GM12892 (cell line): Measurements from ENCODE around the gene SCG2.

Experiments
- DNase-seq: peaks from one replicate; pipeline ENCODE4 v3.0.0; 2011; ENCODE audit not compliant: insufficient read length
- FAIRE-seq: peaks from 2 replicates; lab custom pipeline; 2011; peaks lifted over from hg19 to GRCh38; lab: Jason Lieb, UNC
- POLR2A ChIP-seq: IDR thresholded peaks from 2 replicates; pipeline ENCODE4 v1.6.1; 2011; ENCODE audit warnings: low read depth, low read length, control low read depth
- POLR2AphosphoS5 ChIP-seq: IDR thresholded peaks from 2 replicates; pipeline ENCODE4 v1.6.1; 2011; ENCODE audit warnings: low read depth, low read length, control low read depth
- TAF1 ChIP-seq: IDR thresholded peaks from 2 replicates; pipeline ENCODE4 v1.6.1; 2011; ENCODE audit warnings: low read depth, mild to moderate bottlenecking, control low read depth, low read length, borderline replicate concordance

Gene SCG2

DNA sequence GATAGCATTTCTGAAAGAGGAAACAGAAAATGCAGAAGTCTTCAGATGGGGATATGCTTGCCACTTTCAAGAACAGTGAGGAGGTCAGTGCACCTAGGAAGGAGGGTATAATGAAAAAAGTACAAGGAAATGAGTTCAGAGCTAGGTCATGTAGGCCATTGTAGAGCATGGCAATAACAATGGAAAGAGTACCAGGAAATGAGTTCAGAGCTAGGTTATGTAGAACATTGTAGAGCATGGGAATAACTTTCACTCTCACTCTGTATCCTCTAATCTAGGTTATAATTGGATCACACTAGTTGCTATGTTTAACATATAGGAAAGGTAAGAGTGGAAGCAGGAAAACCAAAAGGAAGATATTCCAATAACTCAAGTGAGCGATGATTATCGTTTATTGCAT lies 12.3 kb downstream of the SCG2 start:
- TF ChIP-seq POLR2AphosphoS5 (no peak), TAF1 (no peak), POLR2A (no peak)
- FAIRE-seq: no peak
- DNase-seq: no peak

DNA sequence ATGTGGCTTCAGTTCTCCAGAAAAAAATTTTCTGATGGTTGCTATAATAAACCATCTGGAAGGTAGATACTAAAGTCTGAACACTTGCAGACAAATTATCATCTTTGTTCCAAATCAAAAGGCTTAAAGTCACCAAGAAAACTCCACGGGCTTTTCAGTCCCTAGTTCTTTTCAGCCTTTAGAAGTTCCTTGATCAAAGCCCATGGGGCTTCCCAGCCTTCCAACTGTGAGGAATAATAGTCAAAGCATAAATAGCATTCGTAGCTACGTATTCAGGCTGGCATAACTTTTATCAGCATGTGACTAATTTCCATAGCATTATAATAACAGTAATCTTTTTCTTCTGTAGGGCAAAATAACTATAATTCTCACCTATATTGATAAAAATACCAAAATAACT lies 13.9 kb downstream of the SCG2 start:
- DNase-seq: no peak
- FAIRE-seq: no peak

DNA sequence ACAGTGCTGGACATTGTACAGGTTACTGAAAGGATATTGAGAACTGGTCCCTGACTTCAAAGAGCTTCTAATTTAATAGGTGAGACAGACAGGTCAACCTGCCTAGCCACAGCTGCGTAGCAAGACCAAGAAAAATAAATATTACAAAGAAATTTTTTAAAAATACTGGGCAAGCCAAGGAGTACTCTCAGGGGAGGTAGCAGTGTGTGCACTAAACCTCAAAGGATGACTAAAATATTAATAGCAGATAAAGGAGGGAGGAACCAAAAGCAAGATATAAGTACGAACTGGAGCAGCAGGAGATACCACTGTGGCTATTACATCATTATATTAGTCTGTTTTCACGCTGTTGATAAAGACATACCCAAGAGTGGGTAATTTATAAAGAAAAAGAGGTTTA lies 14.9 kb downstream of the SCG2 start:
- FAIRE-seq: no peak
- TF ChIP-seq TAF1: no peak
- no peak for TF ChIP-seq POLR2A
- TF ChIP-seq POLR2AphosphoS5: no peak
- DNase-seq: no peak

More for the DNA sequence above, 13.9 kb downstream of the SCG2 start:
- no peak for TF ChIP-seq POLR2AphosphoS5
- TF ChIP-seq POLR2A: no peak
- no peak for TF ChIP-seq TAF1

DNA sequence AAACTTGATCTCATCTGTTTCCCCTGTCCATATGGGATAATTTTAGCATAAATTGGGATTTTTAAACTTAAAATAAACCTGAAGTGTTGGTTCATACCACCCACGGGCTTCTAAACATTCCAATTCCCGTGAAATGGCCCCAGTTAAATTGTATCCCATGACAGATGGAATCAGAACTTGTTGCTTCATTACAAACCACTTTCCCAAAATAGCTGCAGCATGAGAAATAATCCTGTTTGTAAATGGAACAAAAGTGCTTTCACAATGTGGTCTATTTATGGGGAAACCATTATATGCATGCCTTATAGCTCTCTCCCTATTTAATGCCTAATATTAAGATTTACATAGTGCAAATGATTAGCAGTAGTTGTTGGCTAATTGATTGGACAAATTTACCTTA lies 15.9 kb downstream of the SCG2 start:
- DNase-seq (no peak), FAIRE-seq (no peak)

DNA sequence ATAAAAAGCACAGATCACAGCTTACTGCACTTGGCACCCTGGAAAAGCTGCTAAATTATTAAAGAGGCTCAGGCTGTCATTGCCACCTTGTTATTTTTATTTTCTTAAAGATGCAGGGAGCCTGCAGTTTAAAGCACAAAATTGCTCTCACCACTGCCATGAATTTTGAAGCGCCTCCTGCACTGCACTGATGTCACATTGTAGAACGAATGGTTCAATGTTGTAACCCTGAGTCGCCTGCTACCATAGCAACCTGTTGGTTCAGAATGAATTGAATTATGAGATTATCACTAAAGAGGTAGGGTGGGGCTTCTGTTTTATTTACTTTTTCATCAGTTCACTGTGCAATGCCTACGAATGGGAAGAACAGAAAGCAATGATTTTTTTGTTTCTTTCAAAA lies 16.5 kb downstream of the SCG2 start:
- FAIRE-seq (no peak), DNase-seq (no peak)
- TF ChIP-seq POLR2AphosphoS5: no peak
- no peak for TF ChIP-seq POLR2A
- TF ChIP-seq TAF1: no peak

More for the DNA sequence above, 15.9 kb downstream of the SCG2 start:
- TF ChIP-seq POLR2AphosphoS5: no peak
- no peak for TF ChIP-seq TAF1
- TF ChIP-seq POLR2A: no peak

DNA sequence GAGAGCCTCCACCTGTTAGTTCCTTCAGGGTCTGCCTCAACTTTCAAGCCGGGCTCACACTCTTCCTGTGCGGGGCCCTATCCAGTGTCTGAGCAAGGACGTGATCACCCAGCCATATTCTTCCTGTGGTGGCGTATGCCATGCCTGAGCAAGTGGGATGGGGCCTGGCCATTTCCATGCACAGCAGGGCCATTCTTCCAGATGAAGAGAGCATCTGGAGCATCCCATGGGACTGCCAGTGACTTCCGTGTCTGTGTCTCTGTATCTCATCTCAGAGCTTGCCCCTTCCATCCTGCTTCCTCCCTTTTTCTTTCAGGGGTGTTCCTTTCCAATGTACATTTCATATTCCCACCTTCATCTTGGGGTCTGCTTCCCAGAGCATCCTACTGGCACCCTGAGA lies 20.2 kb downstream of the SCG2 start:
- DNase-seq (no peak), FAIRE-seq (no peak)
- TF ChIP-seq POLR2A: no peak
- no peak for TF ChIP-seq TAF1
- no peak for TF ChIP-seq POLR2AphosphoS5

DNA sequence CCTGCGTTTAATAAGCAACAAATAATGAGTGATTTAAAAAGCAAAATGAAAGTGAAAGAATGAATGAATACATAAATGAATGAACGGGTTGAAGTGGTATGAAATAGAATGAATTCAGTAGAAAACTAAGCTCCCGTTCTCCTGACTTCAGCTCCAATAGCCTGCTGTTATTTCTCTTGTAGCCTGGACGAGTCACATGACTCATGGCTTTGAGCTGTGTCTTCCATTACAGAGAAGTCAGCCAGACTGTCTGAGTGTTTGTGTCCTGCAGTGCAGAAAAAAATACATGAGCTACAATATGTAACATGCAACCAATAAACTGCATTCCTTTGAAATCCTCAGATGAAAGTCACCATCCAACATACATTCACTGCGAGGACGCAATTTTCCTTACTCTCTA lies 21.2 kb downstream of the SCG2 start:
- no peak for DNase-seq
- no peak for TF ChIP-seq POLR2A
- TF ChIP-seq TAF1: no peak
- no peak for FAIRE-seq

DNA sequence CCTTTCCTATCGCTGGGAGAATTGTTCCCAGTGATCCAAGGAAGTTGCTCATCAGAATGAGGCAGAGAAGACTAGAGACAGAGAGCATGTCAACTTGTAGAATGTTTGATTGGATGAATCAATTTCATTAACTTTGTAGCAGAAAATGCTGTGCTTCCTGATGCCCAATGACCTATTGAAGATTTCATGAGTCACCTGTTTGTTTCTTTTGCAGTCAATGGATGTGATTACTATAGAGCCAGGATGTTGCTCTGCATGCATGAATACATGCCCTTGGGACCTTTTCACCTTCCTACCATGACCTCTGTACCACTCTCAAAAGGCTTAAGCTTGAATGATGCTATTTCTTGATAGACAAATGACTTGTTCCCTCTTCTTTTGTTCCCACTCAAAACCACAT lies 23.3 kb downstream of the SCG2 start:
- FAIRE-seq (no peak), DNase-seq (no peak)
- TF ChIP-seq POLR2AphosphoS5 (no peak), POLR2A (no peak), TAF1 (no peak)

DNA sequence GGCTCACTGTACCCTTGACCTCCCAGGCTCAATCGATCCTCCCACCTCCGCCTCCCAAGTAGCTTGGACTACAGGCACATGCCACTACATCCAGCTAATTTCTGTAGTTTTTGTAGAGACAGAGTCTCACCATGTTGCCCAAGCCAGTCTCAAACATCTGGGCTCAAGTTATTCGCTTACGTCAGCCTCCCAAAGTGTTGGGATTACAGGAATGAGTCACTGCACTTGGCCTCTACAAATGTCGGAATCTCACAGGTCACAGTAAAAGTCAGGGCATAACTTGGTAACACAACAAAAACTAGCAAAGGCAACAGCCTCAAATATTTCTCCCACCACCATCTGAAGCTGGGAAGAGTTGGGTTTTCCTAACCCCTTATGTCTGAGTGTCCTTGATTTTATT lies 25.3 kb downstream of the SCG2 start:
- DNase-seq: no peak
- no peak for FAIRE-seq
- TF ChIP-seq TAF1 (no peak), POLR2AphosphoS5 (no peak)

DNA sequence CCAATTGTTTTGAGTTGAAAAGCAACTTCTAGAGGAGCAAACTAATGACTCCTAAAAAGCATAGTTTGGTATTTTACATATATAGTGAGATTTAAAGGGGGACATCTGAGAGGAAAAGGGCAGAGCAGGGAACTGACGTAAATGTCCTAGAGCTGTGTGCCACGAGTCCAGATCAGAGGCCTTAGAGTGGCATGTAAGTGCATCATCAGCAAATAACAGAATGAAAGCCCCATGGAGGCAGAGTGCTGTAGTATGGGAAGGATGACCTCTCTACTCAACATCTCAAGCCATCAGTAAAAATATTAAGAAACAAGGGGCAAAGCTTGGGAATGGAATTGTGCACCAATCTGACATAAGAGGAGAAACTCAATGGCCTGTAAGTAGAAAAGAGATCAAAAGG lies 31.4 kb downstream of the SCG2 start:
- DNase-seq: no peak
- TF ChIP-seq POLR2A (no peak), TAF1 (no peak), POLR2AphosphoS5 (no peak)
- FAIRE-seq: no peak

DNA sequence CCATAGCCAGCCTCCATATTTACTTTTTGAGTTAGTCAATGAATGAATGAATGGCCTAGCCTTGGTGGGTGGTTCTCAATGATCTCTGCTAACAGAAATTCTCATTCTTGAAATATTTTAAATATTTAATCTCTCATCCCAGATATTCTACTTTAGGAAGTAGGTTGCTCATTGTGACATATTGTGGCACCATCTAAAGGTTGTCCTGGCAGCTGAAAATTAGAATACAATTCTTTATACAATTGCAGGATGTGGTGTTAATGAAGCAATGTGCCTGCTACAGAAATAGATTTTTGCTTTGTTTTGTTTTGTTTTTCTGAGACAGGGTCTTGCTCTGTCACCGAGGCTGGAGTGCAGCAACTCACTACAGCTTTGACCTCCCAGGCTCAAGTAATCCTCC lies 35.8 kb downstream of the SCG2 start:
- TF ChIP-seq TAF1: no peak
- TF ChIP-seq POLR2A: no peak
- no peak for TF ChIP-seq POLR2AphosphoS5
- FAIRE-seq (no peak), DNase-seq (no peak)

DNA sequence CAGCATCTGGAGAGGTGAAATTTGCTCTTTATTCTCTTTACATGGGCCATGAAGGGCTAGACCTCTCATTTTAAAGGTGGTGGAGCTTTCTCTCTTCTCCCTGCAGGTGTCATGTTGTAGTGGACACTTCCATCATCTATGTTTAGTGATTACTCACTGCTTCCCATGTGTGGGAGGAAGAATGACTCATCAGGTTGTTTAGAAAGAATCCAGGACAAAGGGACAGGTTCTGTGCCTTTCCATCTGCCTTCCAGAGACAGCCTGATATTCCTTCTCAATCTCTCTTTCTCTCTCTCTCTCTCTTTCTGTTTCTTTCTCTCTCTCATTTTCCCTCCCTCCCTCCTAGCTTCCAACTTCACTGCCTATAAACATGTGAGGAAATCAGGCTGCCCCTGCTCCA lies 38.7 kb downstream of the SCG2 start:
- no peak for DNase-seq
- TF ChIP-seq TAF1 (no peak), POLR2A (no peak), POLR2AphosphoS5 (no peak)
- no peak for FAIRE-seq

DNA sequence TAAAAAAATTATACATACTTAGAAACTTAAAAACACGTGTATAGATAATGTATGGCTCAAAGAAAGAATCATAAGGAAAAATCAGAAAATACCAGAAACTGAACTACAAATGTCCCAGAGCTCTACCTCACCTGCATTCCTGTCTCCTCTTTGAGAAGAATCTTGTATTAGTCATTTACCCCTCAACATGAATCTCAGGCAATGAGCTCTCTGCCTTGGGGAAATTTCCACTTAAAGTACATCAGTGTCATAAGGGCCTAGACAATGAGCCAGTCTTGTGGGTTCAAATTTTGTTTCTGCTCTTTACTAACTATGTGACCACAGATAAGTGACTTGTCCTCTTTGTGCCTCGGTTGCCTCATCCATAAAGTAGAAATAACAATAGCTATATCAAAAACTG lies 40.1 kb downstream of the SCG2 start:
- no peak for FAIRE-seq
- DNase-seq: no peak
- TF ChIP-seq TAF1 (no peak), POLR2A (no peak), POLR2AphosphoS5 (no peak)

DNA sequence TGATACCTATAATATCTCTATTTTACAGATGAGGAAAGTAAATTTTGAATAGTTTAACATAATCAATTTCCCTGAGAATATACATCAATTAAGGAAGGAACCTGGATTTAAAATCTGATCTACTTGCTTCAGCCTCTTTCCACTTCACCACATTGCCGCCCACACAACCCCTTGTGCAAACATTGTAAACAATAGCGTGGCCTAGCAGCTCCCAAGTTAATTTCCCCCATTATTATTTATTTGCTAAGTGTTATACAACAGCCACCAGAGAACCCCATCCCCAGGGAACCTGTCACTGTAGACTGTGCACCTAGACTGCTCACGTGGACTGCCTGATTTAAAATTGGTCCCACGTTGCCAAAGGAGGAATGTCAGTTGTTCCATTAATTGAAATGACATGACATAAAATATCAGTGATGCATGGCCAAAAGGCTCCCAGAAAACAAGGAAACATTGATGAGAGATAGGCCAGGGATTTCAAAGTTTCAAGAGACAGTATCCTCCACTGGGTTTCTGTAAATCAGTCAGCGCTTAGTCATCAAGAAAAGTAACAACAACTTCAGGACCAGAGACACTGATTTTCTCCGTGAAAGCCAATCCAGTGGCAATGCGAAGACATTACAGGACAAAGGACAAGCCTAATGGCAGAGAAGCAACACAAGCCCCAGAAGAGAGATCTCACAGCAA lies 41.3 kb downstream of the SCG2 start:
- FAIRE-seq (no peak), DNase-seq (no peak)
- TF ChIP-seq POLR2AphosphoS5: no peak
- TF ChIP-seq POLR2A: no peak
- TF ChIP-seq TAF1: no peak
